H1 (cell line): Measurements from ENCODE around the gene TARS2. TPM values are rescaled to one million over a fixed set of nuclear protein-coding genes. Genes with fewer than 3 reads are reported as not detected.

Experiments
- CTCF ChIA-PET: fragments of 300-600 bp; sonication (Branson Sonifier 250); formaldehyde crosslinking; loops from one replicate; lab custom pipeline; 2021; ENCODE audit not compliant: partially characterized antibody; lab: Charles Lee
- POLR2A ChIA-PET: fragments of 300-600 bp; sonication (Branson Sonifier 250); formaldehyde crosslinking; loops from one replicate; lab custom pipeline; 2021; ENCODE audit warnings: inconsistent platforms; ENCODE audit not compliant: partially characterized antibody; lab: Charles Lee
- DNase-seq, 2 experiments: peaks; one replicate each; pipeline versions ENCODE4 v3.0.0 to v3.0.0-alpha.2; 2010 to 2022; ENCODE audit warnings: low spot score in 2 of 2, low read depth in 1 of 2, mixed read lengths in 1 of 2
- FAIRE-seq: peaks from 2 replicates; lab custom pipeline; 2011; peaks lifted over from hg19 to GRCh38; lab: Jason Lieb, UNC
- H2AFZ ChIP-seq: 2 replicates; pipeline ENCODE4 v1.8.1; 2012; ENCODE audit warnings: low read length, inconsistent platforms
- H2AK5ac ChIP-seq: 2 replicates; pipeline ENCODE4 v1.6.1; 2013; ENCODE audit warnings: low read depth, low read length
- H2BK120ac ChIP-seq: replicated peaks from 2 replicates; pipeline ENCODE3; 2013; ENCODE audit warnings: low read depth, low read length, inconsistent platforms
- H2BK12ac ChIP-seq: 2 replicates; pipeline ENCODE4 v1.6.1; 2013; ENCODE audit warnings: low read depth, low read length
- H2BK15ac ChIP-seq: 2 replicates; pipeline ENCODE4 v1.6.1; 2013; ENCODE audit warnings: low read length
- H2BK20ac ChIP-seq: 2 replicates; pipeline ENCODE4 v1.6.1; 2013; ENCODE audit warnings: low read length
- H2BK5ac ChIP-seq: 2 replicates; pipeline ENCODE4 v1.6.1; 2013; ENCODE audit warnings: low read depth, low read length
- H3K14ac ChIP-seq: 2 replicates; pipeline ENCODE4 v1.6.1; 2013; ENCODE audit warnings: inconsistent platforms; ENCODE audit not compliant: insufficient read length
- H3K18ac ChIP-seq: 2 replicates; pipeline ENCODE4 v1.6.1; 2013; ENCODE audit warnings: low read length; ENCODE audit errors: extremely low read depth
- H3K23ac ChIP-seq: 2 replicates; pipeline ENCODE4 v1.6.1; 2013; ENCODE audit warnings: inconsistent platforms; ENCODE audit not compliant: insufficient read length
- H3K23me2 ChIP-seq: 2 replicates; pipeline ENCODE4 v1.6.1; 2013; ENCODE audit warnings: low read depth, low read length
- H3K27ac ChIP-seq: 2 replicates; pipeline ENCODE4 v1.6.1; 2011; ENCODE audit warnings: low read depth, low read length, inconsistent platforms
- H3K27me3 ChIP-seq, 4 experiments: replicated peaks in 1 of 4; 1 replicate in 1 of 4; 2 replicates in 3 of 4; pipeline versions ENCODE4 v1.6.1 to v1.8.1; 2011 to 2013; ENCODE audit warnings: low read length in 3 of 4, mild to moderate bottlenecking in 3 of 4, inconsistent platforms in 2 of 4, mixed read lengths in 2 of 4, moderate library complexity in 1 of 4; ENCODE audit not compliant: control insufficient read depth in 3 of 4, insufficient read depth in 3 of 4; ENCODE audit errors: extremely low read depth in 1 of 4
- H3K36me3 ChIP-seq, 4 experiments: 2 replicates each; pipeline versions ENCODE4 v1.6.1 to v1.8.1; 2011 to 2013; ENCODE audit warnings: mild to moderate bottlenecking in 4 of 4, low read length in 3 of 4, moderate library complexity in 2 of 4, control low read depth in 1 of 4, inconsistent platforms in 1 of 4; ENCODE audit not compliant: insufficient read depth in 4 of 4, control insufficient read depth in 2 of 4
- H3K4ac ChIP-seq: replicated peaks from 2 replicates; pipeline ENCODE3; 2013; ENCODE audit warnings: low read length, low read depth, mixed read lengths, inconsistent platforms; ENCODE audit not compliant: insufficient read length
- H3K4me1 ChIP-seq, 4 experiments: replicated peaks in 1 of 4; 1 replicate in 1 of 4; 2 replicates in 3 of 4; pipeline versions ENCODE4 v1.6.1 to v1.8.1; 2011 to 2013; ENCODE audit warnings: low read length in 3 of 4, inconsistent platforms in 2 of 4, mixed read lengths in 1 of 4; ENCODE audit not compliant: insufficient read depth in 4 of 4, control insufficient read depth in 3 of 4
- H3K4me2 ChIP-seq, 2 experiments: 2 replicates each; pipeline versions ENCODE4 v1.6.1 to v1.8.1; 2011 to 2013; ENCODE audit warnings: low read depth in 2 of 2, low read length in 2 of 2, control low read depth in 1 of 2, inconsistent platforms in 1 of 2, mild to moderate bottlenecking in 1 of 2; ENCODE audit not compliant: insufficient read depth in 1 of 2
- H3K4me3 ChIP-seq, 4 experiments: fragments of 200-600, 300-600 bp in 1 of 4; sonication (generic), shearing (Covaris generic), sonication (Bioruptor Twin) in 1 of 4; 2 replicates each; pipeline versions ENCODE4 v1.5.1 to v1.8.1; 2011 to 2016; ENCODE audit warnings: low read length in 4 of 4, low read depth in 3 of 4, control low read depth in 2 of 4, inconsistent platforms in 2 of 4, mild to moderate bottlenecking in 2 of 4, mixed read lengths in 1 of 4, moderate library complexity in 1 of 4; ENCODE audit not compliant: insufficient read depth in 2 of 4; ENCODE audit errors: extremely low read depth in 1 of 4
- H3K56ac ChIP-seq: replicated peaks from 2 replicates; pipeline ENCODE3; 2013; ENCODE audit warnings: low read depth, mild to moderate bottlenecking, mixed read lengths, low read length, inconsistent platforms; ENCODE audit not compliant: insufficient read length
- H3K79me1 ChIP-seq: 2 replicates; pipeline ENCODE4 v1.6.1; 2013; ENCODE audit warnings: low read depth, low read length, control low read depth
- H3K79me2 ChIP-seq, 2 experiments: 2 replicates each; pipeline versions ENCODE4 v1.6.1 to v1.8.1; 2012 to 2013; ENCODE audit warnings: low read length in 2 of 2, mild to moderate bottlenecking in 2 of 2, inconsistent platforms in 1 of 2; ENCODE audit not compliant: insufficient read depth in 2 of 2, control insufficient read depth in 1 of 2
- H3K9ac ChIP-seq, 4 experiments: replicated peaks in 1 of 4; 1 replicate in 1 of 4; 2 replicates in 3 of 4; pipeline versions ENCODE4 v1.6.1 to v1.8.1; 2011 to 2013; ENCODE audit warnings: low read depth in 3 of 4, low read length in 3 of 4, control low read depth in 2 of 4, mild to moderate bottlenecking in 2 of 4, moderate library complexity in 2 of 4, inconsistent platforms in 1 of 4; ENCODE audit errors: extremely low read depth in 1 of 4
- H3K9me3 ChIP-seq, 2 experiments: 2 replicates each; pipeline versions ENCODE4 v1.6.1 to v1.8.1; 2012 to 2013; ENCODE audit warnings: mild to moderate bottlenecking in 2 of 2, moderate library complexity in 2 of 2, control low read depth in 1 of 2, inconsistent platforms in 1 of 2, low read depth in 1 of 2, low read length in 1 of 2, mixed read lengths in 1 of 2; ENCODE audit not compliant: insufficient read depth in 2 of 2
- H4K20me1 ChIP-seq, 2 experiments: replicated peaks in 1 of 2; 2 replicates each; pipeline versions ENCODE3 to v1.8.1; 2011 to 2013; ENCODE audit warnings: inconsistent platforms in 2 of 2, low read length in 2 of 2, mild to moderate bottlenecking in 1 of 2; ENCODE audit not compliant: insufficient read depth in 2 of 2, control insufficient read depth in 1 of 2
- H4K5ac ChIP-seq: 2 replicates; pipeline ENCODE4 v1.6.1; 2013; ENCODE audit warnings: low read length, low read depth, mixed read lengths, inconsistent platforms; ENCODE audit not compliant: insufficient read length
- H4K8ac ChIP-seq: 2 replicates; pipeline ENCODE4 v1.8.0; 2013; ENCODE audit warnings: mild to moderate bottlenecking, moderate library complexity, low read length, inconsistent platforms; ENCODE audit not compliant: insufficient read depth; ENCODE audit errors: extremely low read depth
- H4K91ac ChIP-seq: replicated peaks from 2 replicates; pipeline ENCODE3; 2013; ENCODE audit warnings: low read length, mixed read lengths, inconsistent platforms; ENCODE audit not compliant: insufficient read length
- BCL11A ChIP-seq, 2 experiments: IDR thresholded peaks; one replicate each; pipeline ENCODE4 v1.6.1; 2011; ENCODE audit warnings: low read depth in 2 of 2, low read length in 2 of 2, mild to moderate bottlenecking in 2 of 2
- EGR1 ChIP-seq: IDR thresholded peaks from 2 replicates; pipeline ENCODE4 v1.6.1; 2011; ENCODE audit warnings: low read depth, low read length, borderline replicate concordance
- GABPA ChIP-seq: IDR thresholded peaks from 2 replicates; pipeline ENCODE4 v1.6.1; 2011; ENCODE audit warnings: mild to moderate bottlenecking, low read length, moderate library complexity, borderline replicate concordance; ENCODE audit not compliant: insufficient read depth
- JUND ChIP-seq: IDR thresholded peaks from 2 replicates; pipeline ENCODE4 v1.6.1; 2011; ENCODE audit warnings: mild to moderate bottlenecking, improper control_type of control experiment, low read length
- MAFK ChIP-seq: IDR thresholded peaks from 2 replicates; pipeline ENCODE4 v1.6.1; 2012; ENCODE audit warnings: low read depth, mild to moderate bottlenecking, improper control_type of control experiment, low read length
- RFX5 ChIP-seq: IDR thresholded peaks from 2 replicates; pipeline ENCODE4 v1.6.1; 2011; ENCODE audit warnings: low read depth, low read length, improper control_type of control experiment, borderline replicate concordance
- SP4 ChIP-seq: IDR thresholded peaks from 2 replicates; pipeline ENCODE4 v1.6.1; 2012; ENCODE audit warnings: low read length, inconsistent platforms
- TAF7 ChIP-seq: optimal IDR thresholded peaks from 2 replicates; pipeline ENCODE3; 2011; ENCODE audit warnings: low read depth, mild to moderate bottlenecking, inconsistent platforms, low read length, moderate library complexity, borderline replicate concordance
- YY1 ChIP-seq: IDR thresholded peaks from 2 replicates; pipeline ENCODE4 v1.6.1; 2011; ENCODE audit warnings: low read depth, mild to moderate bottlenecking, low read length
- ZNF274 ChIP-seq: IDR thresholded peaks from 2 replicates; pipeline ENCODE4 v1.7.0; 2012; ENCODE audit warnings: low read length, borderline replicate concordance; ENCODE audit errors: extremely low read depth
- WGBS, 2 experiments: shearing (Covaris generic) in 1 of 2; methylation state at CpG; one replicate each; pipeline versions ENCODE4 v1.1.6 to v1.1.7; 2013 to 2015; ENCODE audit warnings: low lambda C conversion rate in 2 of 2, mixed read lengths in 2 of 2, inconsistent platforms in 1 of 2, low coverage in 1 of 2, missing lambda C conversion rate in 1 of 2; ENCODE audit not compliant: insufficient replicate concordance in 2 of 2, insufficient coverage in 1 of 2, insufficient read length in 1 of 2; ENCODE audit errors: extremely low coverage in 1 of 2, missing lambda C conversion rate in 1 of 2; 5-methylcytosine and 5-hydroxymethylcytosine counted together
- polyA plus RNA-seq, 7 experiments: library from polyadenylated mRNA; depleted of rRNA in 3 of 7; stranded (reverse) in 5 of 7; unstranded in 2 of 7; fragments of >200 nt in 5 of 7; fragments of 200-250 nt in 2 of 7; gene quantifications; 1 replicate in 5 of 7; 2 replicates in 1 of 7; 4 replicates in 1 of 7; pipeline versions ENCODE4 v1.2.1 to v1.2.3, GENCODE V29; 2011 to 2013; ENCODE audit warnings: missing spikeins in 2 of 7, mixed read lengths in 2 of 7
- total RNA-seq: library from RNA; stranded (reverse); fragmentation: NEBNext Ultra II Directional; extraction: Animal tissue kit (Norgen Biotek cat#: 25700); gene quantifications from 2 replicates; pipeline ENCODE4 v1.2.1, GENCODE V29; 2021
- TF ChIP-seq, protein P1 (sequence below), 3 experiments: IDR thresholded peaks; 1 replicate in 2 of 3; 2 replicates in 1 of 3; pipeline versions ENCODE4 v1.5.1 to v1.6.1; 2011; ENCODE audit warnings: low read length in 3 of 3, mild to moderate bottlenecking in 3 of 3, inconsistent platforms in 2 of 3, low read depth in 1 of 3, moderate library complexity in 1 of 3; ENCODE audit not compliant: insufficient read depth in 1 of 3; ENCODE audit errors: control extremely low read depth in 1 of 3

Gene TARS2
- total and polyA plus RNA-seq, 2 of the 8 experiments (the other 6 are each of a cell fraction or from before 2014, with no cell fraction given): 38.9 to 39.1 TPM

DNA sequence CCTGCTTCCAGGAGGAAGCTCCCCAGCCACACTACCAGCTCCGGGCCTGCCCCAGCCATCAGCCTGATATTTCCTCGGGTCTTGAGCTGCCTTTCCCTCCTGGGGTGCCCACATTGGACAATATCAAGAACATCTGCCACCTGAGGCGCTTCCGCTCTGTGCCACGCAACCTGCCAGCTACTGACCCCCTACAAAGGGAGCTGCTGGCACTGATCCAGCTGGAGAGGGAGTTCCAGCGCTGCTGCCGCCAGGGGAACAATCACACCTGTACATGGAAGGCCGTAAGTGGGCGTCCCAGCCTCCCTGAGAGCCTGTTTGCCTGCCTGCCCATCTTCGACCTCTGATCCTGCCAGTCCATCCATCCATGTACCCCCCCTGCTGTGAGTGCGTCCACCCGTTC, 24.3 kb downstream of the TARS2 start:
- Histone ChIP-seq H3K23ac (no peak overlapping the region), H2BK5ac (peak overlapping the region; percentile 16; the same call in 1 of the 2 replicates), H3K4me3 (no peak overlapping the region), H4K20me1 (no peaks in the 10 kb centered on the region), H4K91ac (no peak overlapping the region), H3K4ac (no peak overlapping the region), H2BK15ac (no peak overlapping the region), H2AFZ (no peak overlapping the region), H3K18ac (no peak overlapping the region), H2AK5ac (no peak overlapping the region), H3K9ac (no peak overlapping the region), H3K36me3 (peaks cover 0 to 4% (median 3%) of the 10 kb centered on the region in 4 experiments; a peak in 4 of 8 replicates), H4K8ac (no peak overlapping the region), H3K9me3 (no peaks in the 10 kb centered on the region), H3K56ac (no peak overlapping the region), H2BK20ac (no peak overlapping the region), H3K4me2 (no peak overlapping the region), H2BK120ac (no peak overlapping the region), H3K27ac (no peak overlapping the region), H4K5ac (no peak overlapping the region), H3K23me2 (peaks cover 5% of the 10 kb centered on the region), H3K4me1 (peaks cover 0 to 4% (median 3%) of the 10 kb centered on the region in 4 experiments; a peak in 5 of 7 replicates), H2BK12ac (no peak overlapping the region), H3K79me1 (no peaks in the 10 kb centered on the region), H3K27me3 (no peaks in the 10 kb centered on the region; a peak in 1 of 7 replicates), H3K79me2 (no peaks in the 10 kb centered on the region), H3K14ac (no peak overlapping the region)
- ChIA-PET POLR2A (interaction anchor here (0.9 to 1.3 kb wide), 3 partner anchors 9 to 68 kb away, joined by 3 read pairs; partner anchors contain the start of genes MCL1 and TARS2), CTCF (interaction anchor here (0.7 to 22.4 kb wide), 3 partner anchors 21 to 302 kb away, joined by 3 to 253 read pairs (median 3); no protein-coding TSS in a partner anchor)
- no peak for DNase-seq
- 93% methylated on average over 12 of the region's 12 CpGs; no CpG with 5 or more reads in 1 of the 2 experiments for WGBS, 2 experiments
- no peak for FAIRE-seq
- TF ChIP-seq TAF7 (no peak), EGR1 (no peak), SP4 (no peak), BCL11A (IDR thresholded peaks at IDR 0.05; ENCODE audit: low read depth in 2 of 2, low read length in 2 of 2) (no peak), JUND (no peak), RFX5 (no peak), ZNF274 (no peak), GABPA (no peak), YY1 (no peak), MAFK (no peak)
- TF ChIP-seq, protein P1, sequence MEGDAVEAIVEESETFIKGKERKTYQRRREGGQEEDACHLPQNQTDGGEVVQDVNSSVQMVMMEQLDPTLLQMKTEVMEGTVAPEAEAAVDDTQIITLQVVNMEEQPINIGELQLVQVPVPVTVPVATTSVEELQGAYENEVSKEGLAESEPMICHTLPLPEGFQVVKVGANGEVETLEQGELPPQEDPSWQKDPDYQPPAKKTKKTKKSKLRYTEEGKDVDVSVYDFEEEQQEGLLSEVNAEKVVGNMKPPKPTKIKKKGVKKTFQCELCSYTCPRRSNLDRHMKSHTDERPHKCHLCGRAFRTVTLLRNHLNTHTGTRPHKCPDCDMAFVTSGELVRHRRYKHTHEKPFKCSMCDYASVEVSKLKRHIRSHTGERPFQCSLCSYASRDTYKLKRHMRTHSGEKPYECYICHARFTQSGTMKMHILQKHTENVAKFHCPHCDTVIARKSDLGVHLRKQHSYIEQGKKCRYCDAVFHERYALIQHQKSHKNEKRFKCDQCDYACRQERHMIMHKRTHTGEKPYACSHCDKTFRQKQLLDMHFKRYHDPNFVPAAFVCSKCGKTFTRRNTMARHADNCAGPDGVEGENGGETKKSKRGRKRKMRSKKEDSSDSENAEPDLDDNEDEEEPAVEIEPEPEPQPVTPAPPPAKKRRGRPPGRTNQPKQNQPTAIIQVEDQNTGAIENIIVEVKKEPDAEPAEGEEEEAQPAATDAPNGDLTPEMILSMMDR (IDR thresholded peaks at IDR 0.05; ENCODE audit: control extremely low read depth in 1 of 3, insufficient read depth in 1 of 3, low read depth in 1 of 3, low read length in 3 of 3): no peak
